GM18517 (cell line): ENCODE data around the gene VSNL1.

Experiments used
- ATAC-seq: cut with Tn5 transposase; IDR thresholded peaks from one replicate; pipeline ENCODE4 v1.9.1; 2021; ENCODE audit warnings: mild to moderate bottlenecking, moderate library complexity; ENCODE audit not compliant: unreplicated experiment

The VSNL1 gene

DNA sequence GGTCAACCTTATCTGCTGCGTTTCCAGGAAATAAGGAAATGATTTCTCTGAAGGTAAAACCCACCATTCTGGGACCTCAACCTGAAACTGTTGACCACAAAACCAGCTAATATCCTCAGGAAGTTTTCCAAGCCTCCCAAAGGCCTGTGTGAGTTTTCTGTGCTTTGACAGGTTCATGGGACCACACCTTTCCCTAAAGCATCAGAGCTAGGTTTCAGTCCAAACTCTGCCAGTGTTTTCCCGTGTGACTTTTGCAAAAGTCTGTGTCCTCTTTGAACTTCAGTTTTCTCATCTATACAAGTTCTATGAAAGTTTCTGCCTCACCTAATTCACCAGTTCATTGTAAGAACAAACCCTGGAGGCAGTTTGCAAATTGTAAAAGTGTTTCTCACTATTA lies 39.8 kb downstream of the VSNL1 start:
- no peak for ATAC-seq

DNA sequence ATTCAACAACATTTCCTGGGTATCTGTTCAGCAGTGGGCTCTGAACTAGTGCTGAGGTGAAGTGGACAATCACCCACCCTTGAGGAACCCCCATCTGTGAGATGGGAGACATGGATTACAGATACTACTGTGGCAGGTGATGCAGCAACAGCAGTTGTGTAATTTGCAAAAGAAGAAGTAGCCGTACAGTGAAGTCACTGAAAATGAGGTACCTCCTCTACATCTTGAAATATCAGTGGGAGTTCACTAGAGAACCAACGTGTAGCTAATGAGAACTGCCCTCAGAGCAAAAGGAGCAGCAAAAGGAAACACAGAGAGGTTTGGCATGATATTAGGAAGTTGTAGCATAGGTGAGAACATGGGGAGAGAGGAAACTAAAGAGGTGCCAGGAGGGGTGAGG lies 41.3 kb downstream of the VSNL1 start:
- no peak for ATAC-seq

DNA sequence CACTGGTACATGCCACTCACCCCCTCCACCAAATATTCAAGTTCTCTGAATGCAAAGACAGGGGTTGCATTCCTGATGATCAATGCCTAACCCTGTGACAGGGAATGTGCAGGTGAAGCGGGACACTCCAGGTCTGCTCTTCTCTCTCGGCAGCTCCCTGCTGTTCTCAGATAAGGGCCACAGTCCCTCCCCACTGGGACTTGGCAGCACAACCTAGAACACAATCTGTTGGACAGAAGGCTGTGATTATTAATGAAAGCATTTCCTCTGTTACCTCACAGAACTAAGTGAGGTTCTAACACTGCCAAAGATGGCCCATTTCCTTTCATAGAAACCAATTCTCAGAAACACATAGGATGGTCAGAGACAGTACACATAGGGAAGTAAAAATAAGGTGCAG lies 42.7 kb downstream of the VSNL1 start:
- no peak for ATAC-seq

DNA sequence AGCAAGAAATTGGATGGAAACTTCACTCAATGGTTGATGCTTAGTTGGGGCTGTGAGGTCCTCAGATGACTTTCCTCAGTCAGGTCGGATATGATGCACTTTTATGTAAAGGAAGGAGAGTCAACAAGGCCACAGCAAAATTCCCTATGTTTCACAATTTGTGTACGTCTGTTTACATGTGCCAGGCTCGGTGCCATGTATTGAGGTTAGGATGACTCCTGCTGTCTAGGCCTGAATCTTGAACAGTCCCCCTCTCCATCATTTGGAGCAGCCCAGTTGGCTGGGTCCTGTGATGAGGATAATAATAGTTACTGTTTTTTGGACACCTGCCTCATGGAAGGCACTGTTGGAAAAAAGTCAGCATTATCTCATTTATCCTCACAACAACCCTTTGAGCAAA lies 43.1 kb downstream of the VSNL1 start:
- ATAC-seq = no peak

DNA sequence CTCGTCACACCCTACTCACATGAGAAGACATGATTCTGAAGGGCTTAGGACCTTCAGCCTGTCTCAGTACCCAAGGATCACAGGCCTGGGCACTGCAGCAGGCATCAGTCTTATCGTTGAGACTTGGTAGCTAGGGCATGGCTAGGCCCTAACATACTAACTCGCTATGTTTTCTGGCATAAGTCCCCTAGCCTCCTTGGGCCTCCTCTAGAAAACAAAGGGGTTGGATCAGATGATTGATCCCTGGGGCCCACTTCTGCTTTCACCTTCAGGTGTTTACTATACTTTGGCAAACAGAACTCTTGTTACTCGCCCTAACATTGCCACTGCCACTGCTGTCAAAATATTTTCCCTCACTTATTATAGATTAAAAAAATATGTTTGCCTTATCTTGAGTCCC lies 44.2 kb downstream of the VSNL1 start:
- no peak for ATAC-seq

DNA sequence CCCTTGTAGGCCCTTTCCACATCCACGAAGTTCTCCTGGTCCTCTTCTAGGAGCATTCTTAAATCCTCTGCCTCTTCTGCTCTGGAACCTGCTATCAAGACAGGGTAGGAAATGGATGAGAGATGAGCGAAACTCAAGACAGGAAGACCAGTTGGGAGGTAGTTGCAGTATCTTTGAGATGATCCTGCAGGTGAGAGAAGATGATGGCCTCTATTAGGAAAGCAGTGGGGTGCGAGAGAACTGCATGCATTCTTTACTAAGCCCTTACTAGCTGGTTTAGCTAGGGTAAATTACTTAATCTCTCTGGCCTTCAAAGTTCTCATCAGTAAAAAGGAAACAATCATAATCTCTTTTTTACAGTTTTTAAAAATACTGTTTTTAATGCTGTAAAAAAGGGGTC lies 47.0 kb downstream of the VSNL1 start:
- no peak for ATAC-seq

DNA sequence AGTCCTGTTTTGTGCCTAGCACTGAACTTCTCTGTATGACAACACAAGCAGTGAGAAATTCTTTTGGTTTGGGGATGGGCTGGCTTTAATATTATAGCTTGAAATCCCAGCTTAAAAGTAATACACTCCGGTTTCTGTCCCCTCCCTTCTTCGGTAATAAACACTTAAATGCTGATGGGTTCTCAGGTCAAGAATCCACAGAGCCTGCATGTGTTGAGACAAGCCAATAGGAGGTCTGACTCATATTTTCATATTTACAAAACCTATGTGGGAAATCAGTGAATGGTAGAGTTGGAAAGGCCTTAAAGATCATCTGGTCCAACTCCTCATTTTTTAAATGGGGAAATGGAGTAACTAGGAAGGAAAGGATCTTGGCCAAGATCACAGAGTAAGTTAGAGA lies 47.5 kb downstream of the VSNL1 start:
- no peak for ATAC-seq

DNA sequence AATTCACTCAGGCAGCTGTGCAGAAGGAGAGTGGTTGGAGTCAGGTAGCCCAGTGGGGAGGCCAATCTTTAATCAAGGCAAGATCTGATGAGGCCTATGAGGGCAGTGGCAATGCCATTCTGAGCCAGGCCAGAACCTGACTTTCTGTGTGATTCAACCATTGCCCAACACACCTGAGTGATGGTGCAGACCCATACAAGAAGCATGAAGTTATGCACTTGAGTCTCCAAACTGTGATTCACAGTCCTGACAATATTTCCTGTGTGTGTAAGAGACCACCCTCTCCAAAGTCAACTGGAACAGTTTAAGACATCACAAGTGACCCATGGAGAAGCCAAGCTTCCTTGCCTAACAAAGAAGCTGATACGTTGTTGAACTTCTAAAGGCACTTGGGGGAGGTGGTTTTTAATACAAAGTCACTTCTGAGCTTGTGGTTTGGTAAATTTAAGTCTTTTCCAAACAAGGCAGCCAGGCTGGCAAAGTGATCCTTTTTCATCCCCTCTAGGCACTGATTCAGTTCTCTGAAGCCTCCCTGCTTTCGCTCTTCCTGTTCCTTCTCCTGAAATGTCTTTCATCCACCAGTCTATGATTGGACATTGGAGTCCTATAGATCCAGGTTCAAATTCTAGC lies 49.0 kb downstream of the VSNL1 start:
- ATAC-seq = no peak

DNA sequence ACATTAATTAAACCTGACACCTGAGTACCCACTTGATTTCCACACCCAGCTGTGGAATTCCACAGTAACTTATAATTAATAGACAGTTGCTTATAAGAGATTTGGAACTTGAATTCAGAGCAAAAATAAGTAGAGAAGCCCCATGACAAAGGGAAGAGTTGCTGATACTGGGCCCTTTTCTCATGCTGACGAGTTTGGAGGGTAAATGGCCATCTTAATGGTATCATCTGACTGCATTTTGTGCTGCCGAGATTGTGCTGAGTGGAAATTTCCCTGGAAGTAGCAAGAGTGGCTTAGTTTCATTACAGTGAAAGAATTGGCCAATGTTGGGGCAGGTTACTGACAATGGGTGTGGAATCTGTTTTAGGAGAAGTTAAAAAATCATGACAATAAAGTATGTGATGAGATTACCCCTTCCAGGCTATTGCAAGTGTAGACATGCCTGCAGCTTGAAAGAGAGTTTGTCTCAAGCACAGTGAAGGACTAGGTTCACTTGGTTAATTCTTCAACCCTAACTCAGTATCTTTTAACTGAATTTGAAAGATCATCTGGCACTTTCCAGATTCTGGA lies 49.9 kb downstream of the VSNL1 start:
- no peak for ATAC-seq

DNA sequence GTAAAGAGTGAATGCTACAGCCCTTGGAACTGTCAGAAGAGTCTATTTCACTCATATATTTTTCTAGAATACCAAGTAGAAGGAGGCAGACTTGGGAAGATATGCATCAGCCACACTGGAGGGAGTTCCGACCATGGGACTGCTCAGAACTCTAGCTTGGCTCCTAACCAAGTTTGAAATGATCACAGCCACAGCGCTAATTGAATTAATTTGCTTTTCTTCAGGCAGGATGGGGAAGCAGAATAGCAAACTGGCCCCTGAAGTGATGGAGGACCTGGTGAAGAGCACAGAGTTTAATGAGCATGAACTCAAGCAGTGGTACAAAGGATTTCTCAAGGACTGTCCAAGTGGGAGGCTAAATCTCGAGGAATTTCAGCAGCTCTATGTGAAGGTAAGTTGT lies 51.4 kb downstream of the VSNL1 start:
- ATAC-seq = no peak

DNA sequence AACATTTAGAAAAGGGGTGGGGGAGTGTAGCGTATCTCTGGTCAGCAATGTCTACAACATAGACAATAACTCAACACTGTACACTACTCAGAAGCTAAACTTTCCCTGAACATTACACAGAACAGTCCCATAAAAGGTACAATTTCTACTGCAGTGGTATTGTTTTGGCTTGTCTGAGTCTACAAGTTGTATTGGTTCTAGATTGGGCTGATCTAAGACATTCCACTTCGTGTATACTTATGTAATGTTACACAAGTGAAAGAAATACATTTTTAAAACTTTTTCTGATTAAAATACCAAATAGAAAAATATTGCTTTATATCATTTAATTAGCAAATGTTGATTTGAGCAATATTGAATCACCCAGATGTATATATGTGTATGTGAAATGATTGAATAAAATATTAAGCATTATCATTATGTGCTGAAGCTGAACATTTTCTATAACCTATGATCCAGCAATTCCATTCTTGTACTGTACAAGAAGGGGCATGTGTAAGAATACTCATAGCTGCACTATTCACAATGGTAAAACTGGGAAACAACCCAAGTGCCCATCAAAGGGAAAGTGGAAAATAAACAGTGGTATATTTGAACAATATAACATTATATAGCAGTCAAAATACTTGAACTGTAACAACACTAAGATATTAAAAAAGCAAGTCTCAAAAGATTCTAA lies 52.4 kb downstream of the VSNL1 start:
- ATAC-seq = no peak

DNA sequence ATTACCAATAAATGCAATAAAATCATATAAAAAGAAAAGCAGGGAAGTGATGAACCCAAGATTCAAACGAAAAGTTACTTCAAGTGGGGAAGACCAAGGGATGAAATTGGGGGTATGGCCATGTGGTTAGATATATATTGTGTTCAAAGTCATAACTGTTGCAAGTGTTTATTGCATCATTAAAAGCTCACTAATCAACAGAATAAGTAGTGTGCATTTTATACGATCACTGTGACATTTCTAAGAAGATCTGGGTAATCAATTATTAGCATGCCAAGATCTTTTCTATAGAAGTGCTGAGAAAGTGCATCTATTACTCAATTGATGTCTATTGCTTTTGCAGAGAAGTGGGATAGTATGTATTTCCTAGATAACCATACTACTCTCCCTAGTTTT lies 52.9 kb downstream of the VSNL1 start:
- no peak for ATAC-seq

DNA sequence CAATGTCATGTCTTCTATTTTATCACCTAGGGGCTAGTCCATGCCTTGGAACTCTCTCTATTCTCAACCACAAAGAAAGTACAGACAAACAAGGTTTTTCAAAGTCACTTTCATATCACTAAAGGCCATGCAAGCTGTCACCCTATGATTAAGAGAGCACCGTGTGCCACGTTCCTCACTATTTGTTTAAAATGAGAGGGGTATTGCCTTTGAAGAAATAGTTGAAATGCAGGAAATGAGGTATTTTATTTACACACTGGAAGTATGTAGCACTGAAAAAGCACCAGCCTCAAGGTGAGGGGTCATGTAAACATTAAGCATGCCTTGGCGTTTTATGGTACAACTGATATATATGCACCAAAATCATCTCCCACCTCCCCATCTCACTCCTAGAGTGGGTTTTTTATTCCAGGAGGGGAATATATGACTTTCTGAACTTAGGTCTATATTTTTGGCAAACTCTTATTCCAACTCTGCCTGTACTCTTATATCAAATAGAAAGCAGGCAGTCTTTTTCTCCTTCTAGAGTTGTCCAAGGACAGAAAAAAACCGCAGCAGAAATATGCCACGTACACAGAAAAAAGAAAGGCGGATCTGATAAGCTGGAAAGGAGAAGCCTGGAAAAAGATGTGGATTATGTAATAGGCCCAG lies 53.5 kb downstream of the VSNL1 start:
- no peak for ATAC-seq

DNA sequence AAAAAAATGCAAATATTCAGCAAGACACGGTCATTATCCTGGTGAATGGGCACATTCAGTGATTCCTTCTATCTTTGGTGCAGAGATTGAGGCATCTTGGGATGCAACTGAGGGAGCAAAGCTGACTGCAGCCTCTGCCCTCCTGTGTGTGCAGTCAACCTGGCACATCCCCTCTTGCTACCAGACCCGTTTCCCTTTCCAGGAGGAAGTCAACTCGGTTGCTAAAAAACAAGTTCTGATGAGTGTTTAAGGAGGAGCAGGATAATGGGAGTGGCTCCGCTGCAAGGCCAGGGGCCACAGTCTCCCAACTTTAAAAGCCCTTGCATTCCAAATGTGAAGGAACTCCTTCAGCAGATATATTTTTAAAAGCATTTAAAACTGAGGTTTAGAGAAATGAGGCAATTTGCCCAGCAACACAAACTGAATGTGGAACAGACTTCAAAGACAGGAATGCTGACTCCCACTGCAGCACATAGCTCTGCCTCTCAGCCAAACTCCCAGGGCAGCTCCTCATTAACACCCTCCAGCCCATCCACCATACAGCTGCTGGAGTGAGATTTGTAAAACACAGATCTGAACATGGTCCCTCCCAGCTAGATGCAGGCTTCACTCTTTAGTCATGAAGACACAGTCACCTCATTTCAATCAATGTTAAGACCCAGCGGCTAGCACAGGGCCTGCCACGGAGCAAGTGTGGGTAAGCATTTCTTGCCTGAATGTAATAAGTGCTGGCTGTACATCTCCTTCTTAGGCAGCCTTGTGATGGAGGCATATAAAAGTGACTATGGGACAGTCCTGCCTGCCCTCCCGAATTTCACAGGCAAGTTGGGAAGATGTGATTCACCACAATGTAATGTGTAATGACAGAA lies 54.3 kb downstream of the VSNL1 start:
- ATAC-seq = no peak

DNA sequence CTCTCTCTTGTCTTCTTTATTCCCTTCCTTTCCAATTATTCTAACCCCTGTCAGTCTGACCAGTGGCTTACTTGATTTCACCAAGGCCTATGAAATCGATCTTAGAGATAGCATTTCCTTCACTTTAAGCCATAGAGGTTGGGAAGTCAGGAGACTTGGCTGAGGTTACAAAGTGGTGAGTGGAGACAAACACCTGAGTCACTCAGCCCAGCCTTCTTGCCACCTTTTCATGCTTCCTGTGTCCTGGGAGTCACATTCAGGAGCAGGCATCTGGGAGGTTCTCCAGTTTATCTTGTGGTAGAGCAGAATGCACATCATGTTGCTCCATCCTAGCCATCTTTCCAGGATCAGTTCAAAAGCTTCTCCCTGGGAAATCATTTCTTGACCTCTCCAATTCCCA lies 59.1 kb downstream of the VSNL1 start:
- no peak for ATAC-seq

DNA sequence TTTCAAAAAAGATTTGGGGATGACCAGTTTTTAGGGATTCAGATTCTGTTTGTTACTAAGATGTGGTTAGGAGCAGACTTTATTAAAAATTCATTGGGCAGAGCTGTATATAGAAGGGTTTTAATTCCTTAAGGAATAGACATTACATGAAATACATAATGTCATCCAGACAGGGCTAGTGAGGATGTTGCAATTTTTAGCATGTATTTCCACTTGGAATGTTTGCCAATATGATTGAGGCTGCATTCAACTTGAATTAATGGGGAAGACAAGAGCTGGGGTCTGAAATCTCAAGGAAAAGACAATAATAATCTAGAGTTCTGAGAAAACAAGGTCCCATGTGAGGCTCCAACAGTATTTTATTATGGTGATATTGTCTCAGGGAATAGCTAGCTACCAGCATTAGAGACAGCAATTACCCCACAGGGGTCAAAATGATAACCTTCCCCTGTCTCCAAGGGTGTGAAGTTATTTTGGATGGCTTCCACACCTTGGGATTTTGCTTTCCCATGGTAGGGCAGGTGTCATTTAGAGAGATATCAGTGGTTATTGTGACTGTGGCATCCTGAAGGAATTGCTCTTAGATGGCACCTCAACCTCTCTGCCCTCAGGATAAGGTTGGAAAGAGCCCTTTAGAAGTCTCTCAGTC lies 60.2 kb downstream of the VSNL1 start:
- ATAC-seq = no peak

DNA sequence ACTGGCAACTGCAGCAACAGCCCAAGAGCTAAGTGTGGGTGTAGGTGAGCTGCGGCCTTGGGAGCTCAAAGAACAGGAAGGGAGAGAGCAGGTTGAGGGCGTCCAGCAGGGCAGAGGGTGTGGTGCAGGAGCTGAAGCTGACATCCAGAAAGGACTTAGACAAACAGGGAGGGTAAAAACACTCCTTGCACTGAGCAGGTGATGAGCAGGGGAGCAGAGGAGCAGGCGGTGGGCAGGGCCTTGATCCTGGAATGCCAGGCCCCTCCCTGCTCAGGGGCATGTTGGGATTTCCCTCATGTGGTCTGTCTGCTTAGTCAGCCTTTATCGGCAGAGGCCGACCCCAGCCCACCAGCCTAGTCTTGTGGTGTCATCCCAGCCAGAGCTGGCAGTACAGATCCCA lies 63.6 kb downstream of the VSNL1 start:
- no peak for ATAC-seq

DNA sequence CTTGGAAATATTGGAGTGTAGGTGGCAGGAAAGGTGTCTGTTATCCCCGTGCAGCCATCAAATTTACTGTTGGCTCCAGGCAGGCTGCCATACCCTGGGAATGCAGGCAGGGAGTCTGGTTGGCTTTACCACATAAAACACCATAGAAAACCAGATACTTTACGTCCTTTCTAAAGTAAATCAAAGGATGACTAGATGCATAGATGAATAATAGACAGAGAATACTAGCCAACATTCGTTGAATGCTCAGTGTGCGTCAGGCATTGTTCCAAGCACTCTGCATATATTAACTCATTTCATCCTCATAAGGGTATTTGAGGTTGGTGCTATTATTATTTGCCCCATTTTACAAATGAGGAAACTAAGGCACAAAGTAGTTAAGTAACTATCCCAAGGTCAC lies 65.2 kb downstream of the VSNL1 start:
- ATAC-seq = no peak

DNA sequence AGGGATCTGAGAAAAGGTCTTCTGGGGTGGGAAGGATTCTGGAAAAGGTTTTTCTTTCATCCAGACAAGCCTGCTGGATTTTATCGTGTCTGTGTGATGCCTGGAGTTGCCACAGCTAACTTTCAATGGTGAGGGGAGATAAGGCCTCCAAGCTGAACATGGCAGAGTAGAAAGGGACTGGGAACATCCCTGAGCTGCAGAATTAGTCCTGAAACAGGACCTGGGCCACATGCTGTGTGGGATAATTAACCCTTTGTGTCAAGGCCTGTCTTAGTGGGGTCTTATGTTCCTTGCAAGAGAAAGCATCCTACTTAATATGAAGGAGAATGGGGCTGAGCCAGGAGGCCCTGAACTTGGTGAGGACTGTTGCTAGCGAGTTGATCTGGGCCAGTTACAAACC lies 66.4 kb downstream of the VSNL1 start:
- no peak for ATAC-seq

DNA sequence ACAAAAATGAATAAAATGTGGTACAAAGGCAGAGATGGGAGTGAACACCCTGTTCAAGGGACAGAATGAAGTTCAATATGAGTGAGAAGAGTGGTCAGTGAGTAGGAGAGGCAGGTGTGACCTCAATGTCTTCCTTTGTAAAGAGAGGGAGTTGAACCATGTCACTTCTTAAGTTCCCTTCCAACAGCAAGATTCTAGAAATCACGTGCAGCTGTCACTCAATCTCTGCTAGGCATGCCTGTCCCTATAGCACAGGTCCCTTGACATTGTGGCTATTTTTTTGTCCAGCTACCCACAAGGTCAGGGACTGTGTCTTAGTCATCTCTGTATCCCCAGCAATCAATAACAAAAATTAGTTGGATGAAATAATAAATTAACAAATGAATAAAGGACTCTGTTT lies 66.9 kb downstream of the VSNL1 start:
- ATAC-seq = no peak

DNA sequence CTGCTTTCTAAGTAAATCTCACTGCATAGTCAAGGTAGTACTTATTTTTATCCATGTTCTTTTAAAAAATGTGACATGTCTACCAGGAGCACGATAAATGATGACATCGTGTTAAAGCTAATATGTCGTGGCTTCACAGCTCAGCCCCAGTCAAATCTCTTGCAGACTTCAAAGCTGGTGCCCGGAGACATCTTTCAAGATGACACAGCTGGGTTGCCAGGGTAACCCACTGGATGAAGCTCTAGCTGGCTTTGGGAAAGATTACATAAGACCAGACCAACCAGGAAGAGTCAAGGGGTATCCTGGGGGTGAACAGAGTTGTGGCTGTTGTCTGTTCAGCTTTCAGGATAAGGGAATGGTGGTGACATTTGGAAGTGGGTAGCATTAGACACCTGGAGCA lies 67.8 kb downstream of the VSNL1 start:
- ATAC-seq = no peak
